K562 (cell line): Measurements from ENCODE around the gene ADAP1. TPM values are rescaled to one million over a fixed set of nuclear protein-coding genes. Genes with fewer than 3 reads are reported as not detected.

Experiments
- ATAC-seq: fragments of 200-7000 bp; cut with Tn5 transposase; 3 replicates; pipeline ENCODE4 v1.9.1; 2020; ENCODE audit warnings: moderate library complexity
- BruUV-seq: library from RNA; stranded (reverse); fragments of 400-500 nt; replicated peaks from 2 replicates; lab custom pipeline; 2021; lab: Mats Ljungman, UMichigan
- CTCF ChIA-PET: fragments of 300-600 bp; formaldehyde crosslinking; extraction: SDS; loops from one replicate; lab custom pipeline; 2021; ENCODE audit warnings: low intra/inter-chr PET ratio; lab: Yijun Ruan, JAX
- POLR2A ChIA-PET: fragments of 300-600, 350-650 bp; sonication (Branson Sonifier 250); formaldehyde crosslinking; extraction: SDS; loops from one replicate; lab custom pipeline; 2021; ENCODE audit warnings: antibody characterized with exemption, inconsistent platforms; lab: Yijun Ruan, JAX
- DNase-seq, 4 experiments: peaks; one replicate each; pipeline versions ENCODE4 v3.0.0 to v3.0.0-alpha.2; 2011 to 2018; ENCODE audit warnings: low spot score in 3 of 4, mixed read lengths in 3 of 4; ENCODE audit errors: extremely low read depth in 1 of 4
- FAIRE-seq: peaks from 2 replicates; lab custom pipeline; 2011; peaks lifted over from hg19 to GRCh38; lab: Jason Lieb, UNC
- H2AFZ ChIP-seq: 2 replicates; pipeline ENCODE4 v1.6.0; 2011; ENCODE audit warnings: low read depth, low read length, control low read depth, inconsistent platforms
- H3K27ac ChIP-seq: fragments of 200-600 bp; 3 replicates; pipeline ENCODE4 v1.8.0; 2011; ENCODE audit warnings: low read depth, mild to moderate bottlenecking, control low read depth, inconsistent platforms, low read length, moderate library complexity, mixed read lengths; ENCODE audit errors: extremely low read depth
- H3K27me3 ChIP-seq, 2 experiments: fragments of 300-600 bp in 1 of 2; 2 replicates in 1 of 2; 3 replicates in 1 of 2; pipeline versions ENCODE4 v1.6.0 to v1.8.0; 2011; ENCODE audit warnings: inconsistent platforms in 2 of 2, low read length in 2 of 2, mild to moderate bottlenecking in 1 of 2, mixed read lengths in 1 of 2, moderate library complexity in 1 of 2; ENCODE audit not compliant: control insufficient read depth in 2 of 2, insufficient read depth in 2 of 2
- H3K36me3 ChIP-seq: fragments of 300-600 bp; 3 replicates; pipeline ENCODE4 v1.8.0; 2011; ENCODE audit warnings: mild to moderate bottlenecking, low read length, inconsistent platforms; ENCODE audit not compliant: control insufficient read depth, insufficient read depth
- H3K4me1 ChIP-seq, 2 experiments: fragments of 200-600 bp in 1 of 2; replicated peaks in 1 of 2; 2 replicates in 1 of 2; 3 replicates in 1 of 2; pipeline versions ENCODE4 v1.5.1 to v1.8.0; 2011; ENCODE audit warnings: inconsistent platforms in 2 of 2, low read length in 2 of 2, mild to moderate bottlenecking in 1 of 2, mixed read lengths in 1 of 2, moderate library complexity in 1 of 2; ENCODE audit not compliant: control insufficient read depth in 2 of 2, insufficient read depth in 2 of 2
- H3K4me2 ChIP-seq: 2 replicates; pipeline ENCODE4 v1.6.1; 2011; ENCODE audit warnings: low read length, control low read depth, inconsistent platforms, mixed read lengths; ENCODE audit not compliant: insufficient read depth
- H3K4me3 ChIP-seq: fragments of 200-600 bp; sonication (generic), shearing (Covaris generic); 2 replicates; pipeline ENCODE4 v1.5.1; 2016; ENCODE audit warnings: control low read depth, inconsistent platforms
- H3K79me2 ChIP-seq: fragments of 200-600 bp; 3 replicates; pipeline ENCODE4 v1.8.0; 2011; ENCODE audit warnings: low read length, inconsistent platforms; ENCODE audit not compliant: control insufficient read depth, insufficient read depth
- H3K9ac ChIP-seq, 2 experiments: 2 replicates each; pipeline versions ENCODE4 v1.6.0 to v1.6.1; 2011; ENCODE audit warnings: low read depth in 2 of 2, low read length in 2 of 2, control low read depth in 1 of 2, inconsistent platforms in 1 of 2, mild to moderate bottlenecking in 1 of 2, mixed read lengths in 1 of 2; ENCODE audit not compliant: insufficient read depth in 1 of 2
- H3K9me1 ChIP-seq: one replicate; pipeline ENCODE4 v1.6.0; 2011; ENCODE audit warnings: inconsistent platforms, mild to moderate bottlenecking, low read length, moderate library complexity; ENCODE audit not compliant: control insufficient read depth, insufficient read depth
- H3K9me3 ChIP-seq: replicated peaks from 2 replicates; pipeline ENCODE4 v1.5.1; 2011; ENCODE audit warnings: low read depth, low read length, inconsistent platforms; ENCODE audit not compliant: control insufficient read depth, insufficient read depth
- H4K20me1 ChIP-seq: replicated peaks from 2 replicates; pipeline ENCODE4 v1.6.1; 2011; ENCODE audit warnings: low read length, inconsistent platforms, mixed read lengths; ENCODE audit not compliant: control insufficient read depth, insufficient read depth
- BCOR ChIP-seq: fragments of 450-650 bp; IDR thresholded peaks from 2 replicates; pipeline ENCODE4 v1.6.1; 2016
- CREB3L1 ChIP-seq: fragments of 450-650 bp; IDR thresholded peaks from 2 replicates; pipeline ENCODE4 v1.6.1; 2014; ENCODE audit warnings: low read depth, mild to moderate bottlenecking, moderate library complexity, borderline replicate concordance
- E2F6 ChIP-seq, 2 experiments: IDR thresholded peaks; 2 replicates each; pipeline ENCODE4 v1.6.1; 2011; ENCODE audit warnings: borderline replicate concordance in 1 of 2, control low read depth in 1 of 2, low read depth in 1 of 2, low read length in 1 of 2, mild to moderate bottlenecking in 1 of 2, mixed read lengths in 1 of 2, moderate library complexity in 1 of 2; ENCODE audit not compliant: insufficient read depth in 1 of 2, insufficient read length in 1 of 2, poor library complexity in 1 of 2, severe bottlenecking in 1 of 2; ENCODE audit errors: extremely low read depth in 1 of 2
- HBP1 ChIP-seq: fragments of 450-650 bp; formaldehyde crosslinking; IDR thresholded peaks from 2 replicates; pipeline ENCODE4 v1.4.0; 2022; ENCODE audit warnings: missing genetic modification characterization
- HNRNPH1 ChIP-seq: fragments of 200-400 bp; formaldehyde crosslinking; optimal IDR thresholded peaks from 2 replicates; pipeline ENCODE3; 2017; ENCODE audit warnings: low read depth, mild to moderate bottlenecking, low read length, moderate library complexity
- ID3 ChIP-seq, 2 experiments: fragments of 250-450 bp in 1 of 2; fragments of 450-650 bp in 1 of 2; sonication (Bioruptor Pico) in 1 of 2; IDR thresholded peaks; 2 replicates each; pipeline versions ENCODE4 v1.6.1 to v1.8.0; 2016 to 2021; ENCODE audit warnings: mild to moderate bottlenecking in 2 of 2, moderate library complexity in 2 of 2, missing compliant biosample characterization in 1 of 2, missing genetic modification characterization in 1 of 2
- ZNF263 ChIP-seq: sonication (generic); formaldehyde crosslinking; IDR thresholded peaks from 2 replicates; pipeline ENCODE4 v1.8.0; 2022; ENCODE audit warnings: mild to moderate bottlenecking, missing genetic modification reagents, borderline replicate concordance
- WGBS: fragments of 100-300 bp; shearing (Covaris generic); methylation state at CpG from one replicate; pipeline ENCODE4 v1.1.6; 2016; ENCODE audit warnings: low coverage, mixed read lengths; ENCODE audit not compliant: insufficient coverage; ENCODE audit errors: missing lambda C conversion rate; 5-methylcytosine and 5-hydroxymethylcytosine counted together
- in situ Hi-C: fragments of 300-500 bp; cut with MboI; formaldehyde crosslinking; loops from 4 replicates; pipeline ENCODE4 v1.15.0; 2018; ENCODE audit warnings: inconsistent platforms, mixed read lengths
- intact Hi-C: fragments of 100-400 bp; cut with micrococcal nuclease; formaldehyde crosslinking; loops from 2 replicates; pipeline ENCODE4 v1.14.2; 2022
- polyA plus RNA-seq, 8 experiments: library from polyadenylated mRNA; depleted of rRNA in 4 of 8; stranded (reverse) in 5 of 8; unstranded in 3 of 8; fragments of >200 nt; fragmentation: Nextera tagmentation in 2 of 8; fragmentation: Illumina TruSeq in 1 of 8; extraction: Ambion mirVana in 2 of 8; extraction: Trizol in 1 of 8; gene quantifications; 2 replicates each; pipeline versions ENCODE4 v1.2.1 to v1.2.3, GENCODE V29; 2011 to 2014; ENCODE audit warnings: inconsistent platforms in 1 of 8, missing spikeins in 1 of 8
- total RNA-seq, 7 experiments: library from RNA; depleted of rRNA in 6 of 7; stranded (reverse); fragments of >200 nt in 6 of 7; fragmentation: Illumina TruSeq in 2 of 7; extraction: Trizol in 2 of 7; gene quantifications; 2 replicates each; pipeline versions ENCODE4 v1.2.1 to v1.2.3, GENCODE V29; 2011 to 2021; ENCODE audit warnings: low replicate concordance in 1 of 7

ADAP1 gene
- total and polyA plus RNA-seq, 9 of the 15 experiments (the other 6 are each of a cell fraction or from before 2014, with no cell fraction given): 0.27 to 1.4 (median 0.52) TPM; not detected in 3

- H3K36me3 ChIP-seq: no peaks in the 10 kb centered on the region
- no peak overlapping the region for H3K4me3 ChIP-seq
- in situ Hi-C loops (no loop called here), intact Hi-C loops (no loop called here)
- TF ChIP-seq ID3 (CRISPR knock-in tag; IDR thresholded peaks at IDR 0.05): no peak
- TF ChIP-seq ID3 (tag; IDR thresholded peaks at IDR 0.05): no peak
- TF ChIP-seq ZNF263 (CRISPR knock-in tag): 0 out of 2 replicates have a peak, but pooled peaks have one; percentile 41
- ChIA-PET CTCF (interaction anchor here (0.6 kb wide), 1 partner anchor 722 kb away, joined by 3 read pairs; no protein-coding TSS in a partner anchor), POLR2A (interaction anchor here (1.0 kb wide), 1 partner anchor 11 kb away, joined by 3 read pairs; no protein-coding TSS in a partner anchor)
- H3K79me2 ChIP-seq: no peaks in the 10 kb centered on the region
- FAIRE-seq (no peak), ATAC-seq (0 out of 3 replicates have a peak, but pooled peaks have one; percentile 21), DNase-seq (peak in 2 of 4 experiments; percentile 40 to 47)
- no peak overlapping the region for H2AFZ ChIP-seq
- H4K20me1 ChIP-seq: 0 out of 2 replicates have a peak, but pooled peaks cover 4% of the 10 kb centered on the region
- no peak overlapping the region for H3K9ac ChIP-seq
- H3K27ac ChIP-seq: no peak overlapping the region
- H3K27me3 ChIP-seq: peaks cover 2 to 36% of the 10 kb centered on the region in 2 experiments; a peak in 3 of 5 replicates
- no peaks in the 10 kb centered on the region for H3K9me3 ChIP-seq
- peaks cover 0 to 28% of the 10 kb centered on the region in 2 experiments; a peak in 2 of 5 replicates for H3K4me1 ChIP-seq
- BruUV-seq: no TSS peak
- no peak overlapping the region for H3K4me2 ChIP-seq
- no peaks in the 10 kb centered on the region for H3K9me1 ChIP-seq
- 20% methylated on average over 28 of the region's 34 CpGs for WGBS
Measured at GRCh38 chr7:934469-935163, 19.9 kb downstream of the ADAP1 start.

GRCh38 chr7:932651-932975 is 21.9 kb downstream of the ADAP1 start:
- Histone ChIP-seq H3K79me2 (no peaks in the 10 kb centered on the region), H2AFZ (no peak overlapping the region), H3K9me3 (no peaks in the 10 kb centered on the region), H3K4me2 (no peak overlapping the region), H3K9ac (no peak overlapping the region), H3K27me3 (peaks cover 2 to 38% of the 10 kb centered on the region in 2 experiments; a peak in 3 of 5 replicates), H3K4me1 (peaks cover 0 to 23% of the 10 kb centered on the region in 2 experiments; a peak in 3 of 5 replicates), H3K27ac (no peak overlapping the region), H4K20me1 (0 out of 2 replicates have a peak, but pooled peaks cover 4% of the 10 kb centered on the region), H3K36me3 (no peaks in the 10 kb centered on the region), H3K9me1 (no peaks in the 10 kb centered on the region), H3K4me3 (no peak overlapping the region)
- no TSS peak for BruUV-seq
- FAIRE-seq (no peak), DNase-seq (no peak), ATAC-seq (no peak)
- ChIA-PET POLR2A (no interaction called here), CTCF (no interaction called here)
- in situ Hi-C loops: no loop called here
- 15% methylated on average over 11 of the region's 11 CpGs for WGBS
- intact Hi-C loops: no loop called here
- TF ChIP-seq BCOR (no peak), HNRNPH1 (no peak), HBP1 (CRISPR knock-in tag) (no peak), CREB3L1 (no peak), E2F6 (IDR thresholded peaks at IDR 0.05; ENCODE audit: borderline replicate concordance in 1 of 2, extremely low read depth in 1 of 2, insufficient read depth in 1 of 2, insufficient read length in 1 of 2, low read depth in 1 of 2, low read length in 1 of 2, poor library complexity in 1 of 2, severe bottlenecking in 1 of 2) (no peak)
